ENCODE data around the gene MAD1L1.
"Not testable (repeated sequence)": the region's sequence is repeated elsewhere in the genome, so short reads cannot be mapped to it uniquely, and the experiment has no call there.

- TF ChIP-seq POLR2A (IDR thresholded peaks at IDR 0.05; ENCODE audit: low read depth, low read length); TAF1 (IDR thresholded peaks at IDR 0.05; ENCODE audit: borderline replicate concordance, low read depth, low read length): not testable (repeated sequence)
These were observed 404.6 kb downstream of the MAD1L1 start for GRCh38 chr7:1828170-1828569.
